Measurements from ENCODE around the gene NUDT8.
"Not testable (repeated sequence)": the region's sequence is repeated elsewhere in the genome, so short reads cannot be mapped to it uniquely, and the experiment has no call there.

The NUDT8 gene

GRCh38 chr11:67588899-67589415, 40.8 kb downstream of the NUDT8 start:
- DNase-seq (ENCODE audit: low spot score), result not testable (repeated sequence)

- no peak for DNase-seq (ENCODE audit: low spot score)
Observed at GRCh38 chr11:67588136-67588503, 41.6 kb downstream of the NUDT8 start.

GRCh38 chr11:67586568-67587250, 43.0 kb downstream of the NUDT8 start:
- DNase-seq (ENCODE audit: low spot score), result no peak

- no peak for DNase-seq (ENCODE audit: low spot score)
Observed at GRCh38 chr11:67585911-67586310, 43.8 kb downstream of the NUDT8 start.

- no peak for DNase-seq (ENCODE audit: low spot score)
Observed at GRCh38 chr11:67584881-67585873, 44.6 kb downstream of the NUDT8 start.

- DNase-seq (ENCODE audit: low spot score), result no peak
Observed at GRCh38 chr11:67584205-67584880, 45.4 kb downstream of the NUDT8 start.

- peak; percentile 76 for DNase-seq (ENCODE audit: low spot score)
Observed at GRCh38 chr11:67583247-67584204, 46.2 kb downstream of the NUDT8 start, which contains the start of gene GSTP1. GSTP1 (plus strand) TSS chr11:67583812; CDS start chr11:67583844, 32 bp downstream.

- no peak for DNase-seq (ENCODE audit: low spot score)
Observed at GRCh38 chr11:67582011-67582410, 47.7 kb downstream of the NUDT8 start.

- no peak for DNase-seq (ENCODE audit: low spot score)
Observed at GRCh38 chr11:67581469-67581868, 48.3 kb downstream of the NUDT8 start.

GRCh38 chr11:67577951-67578350, 51.8 kb downstream of the NUDT8 start:
- DNase-seq (ENCODE audit: low spot score), result no peak
